ENCODE data around the gene TENM4.
"Not testable (repeated sequence)": the region's sequence is repeated elsewhere in the genome, so short reads cannot be mapped to it uniquely, and the experiment has no call there.

Gene TENM4

DNA sequence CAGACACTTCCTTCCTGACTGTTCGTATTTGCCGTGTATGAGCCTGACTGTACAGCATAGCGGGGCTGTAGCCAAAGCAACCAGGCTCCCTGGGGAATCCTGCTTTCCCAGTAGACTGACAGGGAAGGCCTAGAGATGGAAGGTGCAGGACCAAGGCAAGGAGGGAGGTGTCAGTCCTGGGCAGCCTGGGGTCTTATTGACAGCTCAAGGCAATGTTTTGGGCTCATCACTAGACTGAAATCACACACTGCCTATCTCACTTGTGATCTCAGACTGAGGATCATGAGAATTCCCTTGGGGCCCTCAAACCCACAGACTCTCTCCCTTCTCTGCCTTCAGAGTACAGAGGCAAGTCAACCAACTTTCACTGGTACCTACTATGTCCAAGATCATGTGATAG lies 519.3 kb downstream of the TENM4 start:
- no peak for FAIRE-seq

DNA sequence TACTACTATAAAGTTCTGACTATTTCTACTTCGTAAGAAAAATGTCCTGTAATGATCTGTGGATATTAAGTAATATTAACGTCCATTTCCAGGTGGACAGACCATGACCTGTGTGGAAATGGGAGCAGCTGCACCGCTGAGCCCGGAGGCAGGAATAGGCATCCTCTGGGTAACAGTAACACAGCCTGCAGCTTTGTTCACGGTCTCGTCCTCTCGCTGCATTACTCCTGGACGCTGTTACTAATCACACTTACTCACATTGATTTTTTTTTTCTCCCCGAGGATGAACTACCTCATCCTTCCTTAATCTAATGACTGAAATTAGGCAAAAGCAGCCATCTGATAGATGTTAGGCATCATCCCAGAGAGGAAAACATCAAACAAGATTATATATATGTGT lies 520.5 kb downstream of the TENM4 start:
- no peak for FAIRE-seq

DNA sequence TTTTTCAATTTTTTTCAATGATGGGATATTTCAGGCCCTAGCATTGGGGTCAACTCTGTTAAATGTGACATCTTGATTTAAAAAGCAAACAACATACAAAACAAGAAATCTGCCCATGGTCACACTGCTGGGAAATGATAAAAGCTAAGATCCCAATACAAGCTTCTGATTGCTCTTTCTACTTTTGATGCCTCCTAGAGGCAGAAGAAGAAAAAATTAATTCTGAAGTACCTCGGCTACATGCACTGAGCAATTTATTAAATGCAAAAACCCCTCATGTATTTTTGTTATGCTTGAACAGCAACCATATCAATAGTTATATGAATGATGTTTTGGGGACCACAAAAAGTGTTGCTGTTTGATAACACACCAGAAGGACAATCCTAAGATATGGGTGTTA lies 524.1 kb downstream of the TENM4 start:
- no peak for FAIRE-seq

DNA sequence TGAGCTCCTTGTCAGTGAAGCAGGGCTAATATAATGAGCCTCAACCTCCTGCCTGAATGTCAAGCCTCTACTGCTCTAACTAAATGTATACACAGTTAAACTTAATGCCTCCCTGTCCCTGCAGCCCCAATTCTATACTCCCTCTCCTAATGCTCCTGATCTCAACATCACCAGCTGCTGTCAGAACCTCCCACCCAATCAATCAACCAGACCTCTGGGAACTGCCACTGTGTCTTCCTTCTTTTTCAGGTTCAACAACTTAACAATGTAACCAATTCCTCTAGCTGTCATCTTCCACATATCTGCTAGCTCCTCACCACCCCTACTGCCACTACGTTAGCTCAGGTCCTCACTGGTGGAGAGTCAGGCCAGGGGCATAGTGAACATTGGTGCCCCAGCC lies 526.3 kb downstream of the TENM4 start:
- no peak for FAIRE-seq

DNA sequence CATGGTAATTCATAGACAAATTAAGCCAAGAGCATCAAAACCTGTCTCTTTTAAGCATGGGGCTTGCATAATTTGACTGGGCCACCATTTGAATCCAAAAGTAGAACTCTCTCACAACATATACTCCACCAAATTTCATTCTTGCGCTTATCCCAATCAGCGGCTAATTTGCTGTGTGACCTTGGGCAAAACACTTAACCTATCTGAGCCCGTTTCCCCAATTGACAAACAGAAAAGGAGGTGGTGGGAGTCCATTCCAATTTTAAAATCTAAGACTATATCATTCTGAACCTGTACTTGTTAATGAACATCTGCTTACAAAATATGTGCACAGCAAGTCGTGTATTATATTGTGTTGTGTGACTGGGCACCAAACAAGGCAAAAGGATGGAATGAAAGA lies 528.1 kb downstream of the TENM4 start:
- no peak for FAIRE-seq

DNA sequence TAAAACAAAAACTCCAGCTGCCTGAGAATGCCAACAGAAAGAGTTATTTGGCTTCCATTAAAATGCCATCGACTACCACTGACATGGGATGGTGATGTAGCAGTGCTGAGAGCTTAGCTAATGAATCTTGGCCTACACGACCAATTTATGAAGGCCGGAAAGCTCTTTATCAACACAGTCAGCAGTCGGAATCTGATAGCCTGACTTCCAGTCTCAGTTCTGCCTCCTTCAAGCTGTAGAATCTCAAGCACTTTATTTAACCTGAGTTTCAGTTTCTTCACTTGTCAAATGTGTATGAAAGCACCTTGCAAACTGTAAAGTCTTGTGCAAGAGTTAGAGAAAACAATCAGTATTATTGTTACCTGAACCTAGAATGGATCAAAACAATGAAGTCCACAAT lies 530.5 kb downstream of the TENM4 start:
- FAIRE-seq: no peak

DNA sequence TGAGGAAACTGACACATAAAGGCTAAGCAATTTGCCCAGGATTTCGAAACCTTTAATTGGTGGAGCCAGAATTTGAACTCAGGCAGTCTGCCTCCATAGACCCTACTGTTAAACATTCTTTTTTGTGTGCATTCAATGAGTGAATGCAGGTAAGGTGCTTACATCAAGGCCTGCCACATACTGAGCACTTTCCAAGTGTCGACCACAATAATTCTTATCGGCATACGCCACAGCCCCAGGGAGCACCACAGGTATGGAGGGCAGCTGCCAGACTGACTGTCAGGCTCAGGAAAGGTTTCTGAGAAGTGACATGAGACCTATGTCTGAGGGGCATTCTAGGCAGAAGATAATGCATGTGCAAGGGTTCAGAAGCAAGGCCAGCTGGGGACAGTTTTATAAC lies 531.4 kb downstream of the TENM4 start:
- no peak for FAIRE-seq

DNA sequence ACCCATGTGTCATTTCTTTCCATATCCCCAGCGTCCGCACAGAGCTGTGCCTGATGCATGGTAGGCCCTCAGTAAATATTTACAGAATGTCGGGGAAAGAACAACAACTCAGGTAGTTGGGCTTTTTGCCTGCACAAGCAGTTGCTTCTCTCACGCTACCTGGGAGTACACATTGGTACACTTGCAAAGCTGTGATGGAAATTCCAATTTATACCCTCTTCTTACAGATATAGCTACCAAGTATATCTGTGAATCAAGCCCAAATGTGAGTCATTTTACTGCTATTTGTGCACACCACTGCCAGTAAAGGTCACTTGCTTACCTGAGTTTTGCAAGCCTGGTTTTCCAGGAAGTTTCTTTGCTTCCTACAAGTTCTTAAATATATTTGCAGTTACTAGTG lies 533.2 kb downstream of the TENM4 start:
- peak; percentile 60 for FAIRE-seq

DNA sequence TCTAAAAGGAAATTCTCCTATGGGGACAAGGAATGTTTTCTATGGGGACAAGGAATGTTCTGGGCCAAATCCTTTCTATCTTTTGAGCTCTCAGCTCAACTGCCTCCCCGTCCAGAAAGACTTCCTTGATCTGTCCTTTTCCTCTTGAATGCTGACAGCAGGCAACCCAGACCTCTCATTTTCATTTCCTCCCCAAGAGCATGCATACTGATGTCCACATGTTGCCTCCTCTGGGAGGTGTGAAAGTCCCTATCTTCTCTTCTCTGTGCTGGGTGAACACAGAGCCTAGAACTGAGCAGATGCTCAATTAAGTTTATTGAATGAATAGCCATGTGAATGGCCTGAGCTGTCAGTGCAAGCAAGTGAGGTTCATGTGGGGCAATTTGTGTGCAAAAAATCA lies 534.3 kb downstream of the TENM4 start:
- FAIRE-seq: no peak

DNA sequence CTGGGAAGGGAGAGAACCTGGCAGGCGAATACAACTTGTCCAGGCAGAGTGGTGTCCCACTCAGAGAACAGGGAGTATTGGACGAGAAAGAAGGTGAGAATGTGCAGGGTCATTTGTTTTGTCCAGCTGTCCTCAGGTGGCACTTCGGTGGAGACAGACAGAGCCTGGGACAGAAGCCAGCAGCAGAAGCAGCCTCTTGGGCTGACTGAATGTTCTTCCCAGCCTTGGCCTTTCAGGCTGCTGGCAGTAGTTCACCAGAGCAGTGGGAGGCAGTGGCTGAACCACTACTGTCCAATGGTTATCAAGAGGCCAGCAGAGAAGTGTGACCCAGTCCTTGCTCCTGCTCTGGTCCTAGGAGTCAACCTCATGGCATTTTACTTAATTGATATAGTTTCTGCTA lies 535.1 kb downstream of the TENM4 start:
- FAIRE-seq: no peak

DNA sequence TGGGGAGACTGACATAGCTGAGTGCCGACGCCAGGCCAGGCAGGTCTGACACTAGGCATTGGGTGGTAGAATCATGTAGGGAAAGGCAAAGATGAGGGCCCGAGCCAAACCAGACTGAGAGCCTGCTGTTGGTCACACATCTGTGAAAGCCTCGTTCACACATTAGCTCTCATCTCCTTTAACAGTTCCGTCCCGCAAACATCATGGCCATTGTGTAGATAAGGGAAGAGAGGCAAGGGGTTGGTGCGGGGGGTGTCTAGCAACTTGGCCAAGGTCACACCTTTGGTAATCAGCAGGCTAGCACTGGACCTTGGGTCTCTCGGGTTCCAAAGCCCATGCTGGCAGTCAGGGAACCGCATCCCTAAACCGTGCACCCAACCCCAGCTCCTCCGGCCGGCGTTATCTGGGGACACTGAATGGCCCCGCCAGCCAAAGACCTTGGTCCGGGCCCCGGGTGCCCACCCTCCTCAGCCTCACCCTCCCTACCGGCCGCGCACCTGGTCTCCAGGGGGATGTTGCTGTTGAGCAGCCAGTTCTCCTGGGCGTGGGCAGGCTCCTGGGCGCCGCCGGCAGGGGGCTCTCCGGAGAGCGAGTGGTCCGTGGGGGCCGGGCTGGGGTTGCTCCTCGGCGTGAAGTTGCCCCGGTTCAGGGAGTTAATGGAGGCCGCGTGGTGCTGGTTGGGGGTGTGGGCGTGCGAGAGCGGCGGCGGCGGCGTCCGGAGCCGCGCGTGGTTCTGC lies 537.9 kb downstream of the TENM4 start:
- no peak for FAIRE-seq

DNA sequence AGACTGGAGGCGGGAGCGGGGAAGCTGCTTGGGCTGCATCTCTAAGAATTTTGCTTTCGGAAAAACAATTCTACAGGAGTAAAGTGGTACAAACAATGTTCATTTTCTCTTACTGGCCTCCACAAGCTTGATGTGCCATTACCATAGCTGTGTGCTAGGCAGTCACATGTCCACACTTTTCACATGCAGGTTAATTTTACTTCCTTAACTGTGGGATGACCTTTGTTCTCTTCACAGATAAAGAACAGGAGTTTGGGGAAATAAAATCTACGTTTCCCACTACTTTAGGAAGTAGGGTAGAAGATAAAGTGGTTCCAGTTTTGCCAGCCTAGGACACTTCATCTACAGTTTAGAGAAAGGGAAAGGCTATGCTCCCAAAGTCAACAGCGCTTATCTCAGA lies 539.0 kb downstream of the TENM4 start:
- FAIRE-seq: peak; percentile 53

DNA sequence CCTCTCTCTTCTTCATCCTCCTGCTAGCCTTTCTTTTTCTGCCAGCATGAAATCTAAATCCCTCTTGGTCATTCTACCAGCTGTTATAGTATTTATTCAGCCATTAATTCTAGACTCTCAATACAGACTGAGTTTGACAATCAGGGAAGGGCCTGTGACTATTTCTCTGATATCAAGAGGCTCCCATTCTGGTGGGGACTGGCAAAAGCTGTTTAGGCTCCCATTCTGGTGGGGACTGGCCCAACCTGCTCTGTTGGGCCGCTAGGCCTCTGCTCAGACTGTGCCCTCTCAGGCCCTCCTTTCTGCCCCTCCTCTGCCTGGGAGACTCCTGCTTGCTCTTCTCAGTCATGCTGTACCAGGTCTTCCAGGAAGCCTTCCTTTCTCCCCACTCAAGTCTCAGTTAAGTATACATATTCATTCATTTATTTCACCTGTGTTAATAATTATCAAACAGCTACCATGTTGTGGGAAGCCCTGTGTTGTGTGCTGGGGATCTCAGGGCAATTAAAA lies 542.5 kb downstream of the TENM4 start:
- peak; percentile 55 for FAIRE-seq

DNA sequence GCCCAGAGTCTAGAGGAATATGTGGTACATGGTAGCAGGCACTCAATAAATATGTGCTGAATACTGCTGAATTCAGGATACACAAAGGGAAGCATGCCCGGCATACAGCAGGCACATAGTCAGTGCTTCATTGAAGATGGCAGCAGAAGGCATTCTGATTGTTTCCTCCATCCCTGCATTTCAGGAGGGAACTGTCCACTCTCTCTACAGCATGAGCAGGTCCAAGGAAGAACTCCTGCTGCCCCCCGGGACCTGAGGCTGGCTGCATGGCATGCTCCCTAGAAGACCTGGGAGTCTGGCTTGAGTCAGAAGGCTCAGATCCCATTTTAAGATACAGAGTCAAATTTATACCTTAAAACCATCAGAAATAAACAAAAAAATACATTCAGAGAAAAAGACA lies 546.8 kb downstream of the TENM4 start:
- FAIRE-seq: no peak

DNA sequence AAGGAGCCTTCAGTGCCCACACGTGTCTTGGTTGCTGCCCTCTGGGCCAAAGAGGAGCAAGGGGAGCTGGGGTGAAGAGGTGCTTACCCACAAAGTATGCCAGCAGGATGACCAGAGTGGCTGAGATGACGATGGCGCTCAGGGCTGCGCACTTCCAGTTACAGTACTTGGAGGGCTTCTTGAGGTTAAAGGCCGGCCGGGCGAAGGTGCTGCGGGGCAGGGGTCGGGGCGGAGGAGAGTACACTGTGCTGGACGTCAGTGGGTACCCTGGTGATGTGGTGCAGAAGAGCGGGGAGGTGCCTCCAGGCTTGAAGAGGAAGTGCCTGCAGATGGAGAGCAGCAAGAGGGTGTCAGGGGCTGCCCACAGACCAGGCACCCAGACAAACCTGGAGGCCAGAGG lies 551.1 kb downstream of the TENM4 start:
- FAIRE-seq: no peak

DNA sequence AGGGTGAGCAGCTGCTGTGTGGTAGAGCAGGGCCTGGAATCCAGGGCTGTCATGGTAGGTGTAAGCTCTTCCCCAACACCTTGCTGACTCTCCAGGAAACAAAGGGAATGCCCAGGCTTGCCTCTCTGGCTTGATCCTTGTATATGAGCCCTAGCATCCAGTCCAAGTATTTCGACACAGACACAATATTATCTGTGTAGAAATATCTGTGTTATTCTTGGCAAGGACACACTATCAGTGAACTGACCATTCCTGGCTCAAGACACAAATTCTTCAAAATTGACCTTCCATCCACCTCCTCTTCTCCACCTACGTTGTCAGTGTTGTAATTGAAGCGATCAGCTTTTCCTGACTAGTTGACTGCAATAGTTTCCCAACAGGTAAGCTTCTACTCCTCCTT lies 554.2 kb downstream of the TENM4 start:
- FAIRE-seq: no peak

DNA sequence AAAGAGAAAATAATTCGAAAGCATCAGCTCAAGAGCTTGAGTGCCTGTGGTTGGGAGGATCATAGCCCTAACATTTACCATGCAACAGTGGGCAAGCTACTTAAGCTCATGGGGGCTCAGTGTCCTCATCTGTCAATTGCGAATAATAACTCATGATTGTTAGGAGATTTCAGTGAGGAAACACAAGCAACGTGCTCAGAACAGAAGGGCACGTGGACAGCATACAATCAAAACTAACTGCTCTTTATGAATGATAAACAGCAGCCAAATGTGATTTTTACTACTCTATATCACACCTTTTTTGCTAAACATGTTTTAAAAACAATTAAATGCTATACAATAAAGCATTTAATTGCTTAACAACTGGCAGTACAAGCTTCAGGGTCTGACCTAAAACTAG lies 556.1 kb downstream of the TENM4 start:
- FAIRE-seq: no peak

DNA sequence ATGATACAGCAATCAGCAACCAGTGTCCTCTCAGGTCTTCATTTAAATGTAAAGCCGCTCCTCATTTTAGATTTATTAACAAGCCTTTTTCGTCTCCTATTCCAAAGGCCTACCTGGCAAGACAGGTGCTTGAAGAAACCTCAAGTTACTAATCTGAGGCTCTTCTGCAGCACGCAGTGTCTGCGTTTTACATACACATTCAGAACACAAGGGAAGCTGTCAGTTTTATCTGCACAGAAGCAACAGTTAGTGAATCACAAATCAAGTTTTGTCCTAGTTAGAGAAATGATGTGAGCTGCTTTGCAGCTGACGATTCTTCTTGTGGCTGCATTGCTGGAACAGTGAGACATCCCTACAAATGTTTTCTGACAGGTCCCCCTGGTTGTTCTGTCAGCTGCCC lies 557.3 kb downstream of the TENM4 start:
- no peak for FAIRE-seq

DNA sequence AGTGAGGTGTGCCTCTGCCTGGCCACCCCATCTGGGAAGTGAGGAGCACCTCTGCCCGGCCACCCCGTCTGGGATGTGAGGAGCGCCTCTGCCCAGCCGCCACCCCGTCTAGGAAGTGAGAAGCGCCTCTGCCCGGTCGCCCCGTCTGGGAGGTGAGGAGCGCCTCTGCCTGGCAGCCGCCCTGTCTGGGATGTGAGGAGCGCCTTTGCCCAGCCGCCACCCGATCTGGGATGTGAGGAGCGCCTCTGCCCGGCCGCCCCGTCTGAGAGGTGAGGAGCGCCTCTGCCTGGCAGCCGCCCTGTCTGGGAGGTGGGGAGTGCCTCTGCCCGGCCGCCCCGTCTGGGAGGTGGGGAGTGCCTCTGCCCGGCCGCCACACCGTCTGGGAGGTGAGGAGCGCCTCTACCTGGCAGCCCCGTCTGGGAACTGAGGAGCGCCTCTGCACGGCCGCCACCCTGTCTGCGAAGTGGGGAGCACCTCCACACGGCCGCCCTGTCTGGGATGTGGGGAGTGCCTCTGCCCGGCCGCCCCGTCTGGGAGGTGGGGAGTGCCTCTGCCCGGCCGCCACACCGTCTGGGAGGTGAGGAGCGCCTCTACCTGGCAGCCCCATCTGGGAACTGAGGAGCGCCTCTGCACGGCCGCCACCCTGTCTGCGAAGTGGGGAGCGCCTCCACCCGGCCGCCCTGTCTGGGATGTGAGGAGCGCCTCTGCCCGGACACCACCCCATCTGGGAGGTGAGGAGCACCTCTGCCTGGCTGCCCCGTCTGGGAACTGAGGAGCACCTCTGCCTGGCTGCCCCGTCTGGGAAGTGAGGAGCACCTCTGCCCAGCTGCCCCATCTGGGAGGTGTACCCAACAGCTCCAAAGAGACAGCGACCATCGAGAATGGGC lies 561.5 kb downstream of the TENM4 start:
- not testable (repeated sequence) for FAIRE-seq

DNA sequence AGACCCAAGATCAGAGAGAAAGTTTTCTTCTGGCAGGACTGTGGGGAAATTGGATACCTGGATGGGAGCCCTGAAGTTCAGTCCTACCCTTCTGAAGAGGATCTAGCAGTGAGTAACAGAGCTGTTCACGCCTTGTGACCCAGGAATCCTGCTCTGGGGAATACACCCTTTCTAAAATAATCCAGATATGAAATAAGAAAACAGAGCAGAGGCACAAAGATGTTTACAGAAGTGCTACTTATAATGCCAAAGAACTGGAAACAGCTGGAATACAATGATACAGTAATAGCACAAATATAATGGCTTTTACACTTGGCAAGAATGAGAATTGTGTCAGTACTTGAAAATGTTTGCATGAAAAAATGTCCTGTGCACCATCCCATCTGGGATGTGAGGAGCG lies 562.2 kb downstream of the TENM4 start:
- no peak for FAIRE-seq

DNA sequence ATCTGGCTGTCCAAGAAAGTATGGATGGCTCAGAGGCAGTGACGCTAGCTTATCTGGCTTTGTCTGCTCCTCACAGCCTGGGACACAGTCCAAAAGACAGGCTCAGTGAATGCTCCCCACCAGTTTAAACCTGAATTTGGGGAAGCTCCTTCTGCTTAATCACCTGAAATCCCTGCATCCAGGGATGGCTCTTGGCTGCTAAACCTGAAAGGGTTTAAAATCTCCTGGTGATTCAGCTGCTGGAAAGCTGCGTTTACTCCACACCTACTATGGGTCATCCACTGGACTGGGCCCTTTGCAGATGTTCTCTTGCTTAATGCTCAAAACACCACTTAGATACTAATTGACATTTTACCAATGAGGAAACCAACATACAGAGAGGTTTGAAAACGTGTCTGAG lies 564.2 kb downstream of the TENM4 start:
- FAIRE-seq: no peak

DNA sequence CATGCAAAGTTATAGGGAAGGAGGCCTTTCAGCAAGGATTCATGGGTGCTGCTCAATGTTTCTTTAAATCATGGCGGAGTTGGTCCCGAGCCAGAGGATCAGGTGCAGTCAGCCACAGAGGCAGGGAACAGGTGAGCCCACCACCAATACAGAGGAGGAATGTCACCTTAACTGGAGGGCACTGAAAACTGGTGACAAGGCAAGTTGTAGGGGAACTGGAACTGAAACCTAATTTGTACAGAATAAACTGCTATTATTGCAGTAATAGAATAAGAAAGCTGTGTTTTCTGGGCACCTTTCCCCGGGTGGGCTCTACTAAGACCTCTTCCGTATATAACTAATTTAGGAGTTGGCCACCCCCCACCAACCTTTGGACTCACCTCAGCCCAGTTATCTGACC lies 570.2 kb downstream of the TENM4 start:
- no peak for FAIRE-seq

DNA sequence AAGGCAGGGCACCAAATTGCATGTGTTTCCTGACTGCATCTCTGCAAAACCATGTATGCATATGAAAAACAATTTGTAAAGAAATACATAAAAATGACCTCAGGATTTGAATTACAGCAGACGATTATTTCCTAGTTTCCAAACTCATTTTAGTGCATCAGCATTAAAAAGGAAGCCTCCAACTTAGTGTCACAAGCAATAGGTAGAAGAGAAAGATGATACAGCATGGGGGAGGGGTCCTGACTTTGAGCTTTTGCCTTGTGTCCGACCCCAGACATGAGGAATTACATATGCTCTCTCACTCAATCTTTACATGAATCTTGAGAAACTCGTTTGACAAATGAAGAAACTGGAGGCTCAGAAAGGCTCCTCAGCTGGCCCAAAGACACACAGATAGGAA lies 571.5 kb downstream of the TENM4 start:
- FAIRE-seq: no peak

DNA sequence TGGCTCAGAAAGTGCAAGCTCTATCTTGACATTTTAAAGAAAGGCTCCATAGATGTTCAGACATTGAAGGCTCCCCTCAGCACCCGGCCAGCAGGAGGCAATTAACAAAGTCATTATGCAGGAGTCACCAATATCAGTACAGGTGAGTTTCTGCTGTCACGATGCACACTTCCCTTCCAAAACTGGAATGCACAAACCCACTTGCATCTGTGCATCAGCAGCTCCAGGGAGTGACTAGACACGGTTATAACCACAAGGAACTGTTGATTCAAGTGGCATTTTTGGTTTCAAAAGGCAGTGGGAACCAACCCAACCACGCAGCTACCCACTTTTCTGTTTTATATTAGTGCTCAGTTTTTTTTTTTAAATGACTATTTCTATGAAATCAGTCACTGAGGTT lies 572.3 kb downstream of the TENM4 start:
- no peak for FAIRE-seq
